ENCODE results near the gene SH3PXD2A.

- TF ChIP-seq CTCF (conservative IDR thresholded peaks at IDR 0.05) = no peak
- no peak for TF ChIP-seq ZFX (IDR thresholded peaks at IDR 0.05)
Observed at GRCh38 chr10:103726637-103727036, 128.7 kb downstream of the SH3PXD2A start.

Data from C4-2B (cell line).